Caco-2 (cell line): Measurements from ENCODE around the gene ZC3H12C. TPM values are rescaled to one million over a fixed set of nuclear protein-coding genes. Genes with fewer than 3 reads are reported as not detected.

Source experiments
- BruUV-seq: library from RNA; stranded (reverse); fragments of 400-500 nt; replicated peaks from 2 replicates; lab custom pipeline; 2021; lab: Mats Ljungman, UMichigan
- CTCF ChIA-PET: fragments of 300-600 bp; sonication (Branson Sonifier 250); formaldehyde crosslinking; loops from one replicate; lab custom pipeline; 2022; ENCODE audit warnings: antibody characterized with exemption; lab: Charles Lee
- POLR2A ChIA-PET: fragments of 300-600 bp; sonication (Branson Sonifier 250); formaldehyde crosslinking; loops from one replicate; lab custom pipeline; 2022; ENCODE audit warnings: antibody characterized with exemption; lab: Charles Lee
- DNase-seq, 2 experiments: peaks; one replicate each; pipeline versions ENCODE4 v3.0.0 to v3.0.0-alpha.2; 2020 to 2022
- H3K27me3 ChIP-seq: replicated peaks from 2 replicates; pipeline ENCODE4 v1.6.0; 2011; ENCODE audit warnings: low read length; ENCODE audit not compliant: control insufficient read depth, insufficient read depth
- H3K36me3 ChIP-seq: 2 replicates; pipeline ENCODE4 v1.5.1; 2011; ENCODE audit warnings: low read length; ENCODE audit not compliant: control insufficient read depth, insufficient read depth
- H3K4me1 ChIP-seq: fragments of 250-450 bp; sonication (Bioruptor Pico); 2 replicates; pipeline ENCODE4 v1.5.1; 2020; ENCODE audit warnings: mild to moderate bottlenecking
- H3K4me3 ChIP-seq: 2 replicates; pipeline ENCODE4 v1.5.1; 2011; ENCODE audit warnings: low read depth, mild to moderate bottlenecking, control low read depth, low read length
- H3K9me3 ChIP-seq: fragments of 250-450 bp; sonication (Bioruptor Pico); 2 replicates; pipeline ENCODE4 v1.5.1; 2020; ENCODE audit warnings: mild to moderate bottlenecking, moderate library complexity
- H3K27ac Mint-ChIP-seq: one replicate; pipeline ENCODE4 v1.8.0; 2022; ENCODE audit warnings: mixed read lengths; ENCODE audit not compliant: unreplicated experiment
- H3K27me3 Mint-ChIP-seq: one replicate; pipeline ENCODE4 v1.8.0; 2022; ENCODE audit warnings: mixed read lengths; ENCODE audit not compliant: insufficient read depth, unreplicated experiment
- H3K36me3 Mint-ChIP-seq: one replicate; pipeline ENCODE4 v1.8.0; 2022; ENCODE audit warnings: mild to moderate bottlenecking, mixed read lengths; ENCODE audit not compliant: insufficient read depth, unreplicated experiment
- H3K4me1 Mint-ChIP-seq: one replicate; pipeline ENCODE4 v1.8.0; 2022; ENCODE audit warnings: low read depth, mixed read lengths; ENCODE audit not compliant: unreplicated experiment
- H3K4me3 Mint-ChIP-seq: one replicate; pipeline ENCODE4 v1.8.0; 2022; ENCODE audit warnings: mild to moderate bottlenecking, moderate library complexity, mixed read lengths; ENCODE audit not compliant: unreplicated experiment
- H3K9me3 Mint-ChIP-seq: one replicate; pipeline ENCODE4 v1.8.0; 2022; ENCODE audit warnings: mixed read lengths; ENCODE audit not compliant: unreplicated experiment
- intact Hi-C: fragments of 100-400 bp; cut with micrococcal nuclease; formaldehyde crosslinking; loops from one replicate; pipeline ENCODE4 v1.10.0; 2022; ENCODE audit not compliant: unreplicated experiment
- total RNA-seq: library from RNA; stranded (reverse); gene quantifications from 2 replicates; pipeline ENCODE4 v1.2.3, GENCODE V29; 2022
- TF ChIP-seq, protein P1 (sequence below), 2 experiments: fragments of 200-600 bp in 1 of 2; IDR thresholded peaks; 1 replicate in 1 of 2; 2 replicates in 1 of 2; pipeline versions ENCODE4 v1.5.1 to v1.8.0; 2011 to 2022; ENCODE audit warnings: antibody characterized with exemption in 1 of 2, control low read depth in 1 of 2, inconsistent platforms in 1 of 2, low read depth in 1 of 2, low read length in 1 of 2, mild to moderate bottlenecking in 1 of 2, moderate library complexity in 1 of 2; ENCODE audit not compliant: insufficient read depth in 1 of 2, severe bottlenecking in 1 of 2, unreplicated experiment in 1 of 2

Gene ZC3H12C
- total RNA-seq, 1 experiment from 2014 or later = 11.7 TPM

DNA sequence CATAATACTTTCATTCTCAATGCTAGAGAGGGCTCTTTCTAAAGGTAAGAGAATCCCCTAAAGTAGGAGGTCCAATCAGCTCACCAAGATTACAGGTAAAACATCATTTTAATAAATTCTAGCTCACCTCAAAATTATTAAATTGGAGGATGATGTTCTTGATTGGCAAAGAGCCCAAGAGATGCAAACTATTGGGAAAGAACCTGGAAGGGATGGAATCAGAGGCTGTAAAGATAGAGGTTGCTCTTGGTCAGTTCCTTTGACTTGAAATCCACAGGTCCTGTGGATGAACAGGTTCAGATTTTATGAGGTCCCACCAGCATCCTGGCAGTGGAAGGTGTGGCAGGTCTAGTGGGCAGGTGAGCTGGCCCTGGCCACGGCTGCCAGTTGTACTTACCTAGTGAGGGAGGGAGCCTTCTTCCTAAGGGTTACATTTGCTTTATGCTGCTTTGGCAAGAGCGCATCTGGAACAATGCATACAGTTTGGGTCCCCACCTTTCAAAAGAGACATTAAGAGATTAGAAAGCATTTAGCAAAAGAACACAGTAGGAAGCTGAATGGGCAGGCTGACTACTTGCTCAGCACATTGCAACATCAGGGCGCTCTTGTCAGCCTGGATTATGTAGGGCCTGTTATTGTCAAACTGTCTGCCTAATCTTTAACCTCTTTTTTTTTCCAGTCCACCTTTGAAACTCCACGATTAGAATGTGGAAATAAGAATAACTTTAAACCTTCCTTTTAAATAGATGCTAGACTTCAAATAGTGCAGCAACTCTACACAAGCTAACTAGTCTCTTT, 106.2 kb downstream of the ZC3H12C start:
- CTCF ChIA-PET = interaction anchor here (0.6 to 1.0 kb wide), 2 partner anchors 168 to 234 kb away, joined by 3 to 6 read pairs; no protein-coding TSS in a partner anchor
- no peak overlapping the region for H3K4me3 Mint-ChIP-seq
- peaks cover 29% of the 10 kb centered on the region for H3K4me1 Mint-ChIP-seq
- no peak overlapping the region for H3K27ac Mint-ChIP-seq
- intact Hi-C loops = no loop called here
- no peak overlapping the region for H3K4me3 ChIP-seq
- no peaks in the 10 kb centered on the region for H3K27me3 ChIP-seq
- no TSS peak for BruUV-seq
- H3K27me3 Mint-ChIP-seq = no peaks in the 10 kb centered on the region
- H3K36me3 ChIP-seq = no peaks in the 10 kb centered on the region
- no peaks in the 10 kb centered on the region for H3K9me3 ChIP-seq
- H3K36me3 Mint-ChIP-seq = peaks cover 10% of the 10 kb centered on the region
- POLR2A ChIA-PET = interaction anchor here (0.6 kb wide), 1 partner anchor 392 kb away, joined by 3 read pairs; no protein-coding TSS in a partner anchor
- no peaks in the 10 kb centered on the region for H3K9me3 Mint-ChIP-seq
- peak in 1 of 2 experiments; percentile 38 for DNase-seq
- H3K4me1 ChIP-seq = peaks cover 21% of the 10 kb centered on the region
- TF ChIP-seq, protein P1, sequence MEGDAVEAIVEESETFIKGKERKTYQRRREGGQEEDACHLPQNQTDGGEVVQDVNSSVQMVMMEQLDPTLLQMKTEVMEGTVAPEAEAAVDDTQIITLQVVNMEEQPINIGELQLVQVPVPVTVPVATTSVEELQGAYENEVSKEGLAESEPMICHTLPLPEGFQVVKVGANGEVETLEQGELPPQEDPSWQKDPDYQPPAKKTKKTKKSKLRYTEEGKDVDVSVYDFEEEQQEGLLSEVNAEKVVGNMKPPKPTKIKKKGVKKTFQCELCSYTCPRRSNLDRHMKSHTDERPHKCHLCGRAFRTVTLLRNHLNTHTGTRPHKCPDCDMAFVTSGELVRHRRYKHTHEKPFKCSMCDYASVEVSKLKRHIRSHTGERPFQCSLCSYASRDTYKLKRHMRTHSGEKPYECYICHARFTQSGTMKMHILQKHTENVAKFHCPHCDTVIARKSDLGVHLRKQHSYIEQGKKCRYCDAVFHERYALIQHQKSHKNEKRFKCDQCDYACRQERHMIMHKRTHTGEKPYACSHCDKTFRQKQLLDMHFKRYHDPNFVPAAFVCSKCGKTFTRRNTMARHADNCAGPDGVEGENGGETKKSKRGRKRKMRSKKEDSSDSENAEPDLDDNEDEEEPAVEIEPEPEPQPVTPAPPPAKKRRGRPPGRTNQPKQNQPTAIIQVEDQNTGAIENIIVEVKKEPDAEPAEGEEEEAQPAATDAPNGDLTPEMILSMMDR (IDR thresholded peaks at IDR 0.05; ENCODE audit: insufficient read depth in 1 of 2, low read depth in 1 of 2, low read length in 1 of 2, severe bottlenecking in 1 of 2, unreplicated experiment in 1 of 2) = no peak

- ChIA-PET CTCF (interaction anchor here (1.3 to 2.1 kb wide), 4 partner anchors 25 to 177 kb away, joined by 4 to 39 read pairs (median 10); no protein-coding TSS in a partner anchor), POLR2A (no interaction called here)
- Histone ChIP-seq H3K4me3 (no peak overlapping the region), H3K9me3 (no peaks in the 10 kb centered on the region), H3K36me3 (no peaks in the 10 kb centered on the region), H3K27me3 (no peaks in the 10 kb centered on the region), H3K4me1 (peaks cover 21% of the 10 kb centered on the region)
- DNase-seq = no peak
- H3K4me3 Mint-ChIP-seq = no peak overlapping the region
- intact Hi-C loops = loop anchor here (10.0 kb wide), 1 partner anchor 365 kb away; no protein-coding TSS in a partner anchor
- H3K27me3 Mint-ChIP-seq = no peaks in the 10 kb centered on the region
- peaks cover 10% of the 10 kb centered on the region for H3K36me3 Mint-ChIP-seq
- H3K9me3 Mint-ChIP-seq = no peaks in the 10 kb centered on the region
- TF ChIP-seq, protein P1 (IDR thresholded peaks at IDR 0.05; ENCODE audit: insufficient read depth in 1 of 2, low read depth in 1 of 2, low read length in 1 of 2, severe bottlenecking in 1 of 2, unreplicated experiment in 1 of 2) = no peak
- H3K4me1 Mint-ChIP-seq = peaks cover 29% of the 10 kb centered on the region
- no TSS peak for BruUV-seq
- no peak overlapping the region for H3K27ac Mint-ChIP-seq
These were observed 107.0 kb downstream of the ZC3H12C start for GRCh38 chr11:110200241-110200640.

- Histone ChIP-seq H3K4me3 (no peak overlapping the region), H3K36me3 (no peaks in the 10 kb centered on the region), H3K9me3 (no peaks in the 10 kb centered on the region), H3K27me3 (no peaks in the 10 kb centered on the region), H3K4me1 (peaks cover 17% of the 10 kb centered on the region)
- intact Hi-C loops = loop anchor here (1.0 to 10.0 kb wide), 8 partner anchors 48 to 1245 kb away; no protein-coding TSS in a partner anchor
- ChIA-PET CTCF (interaction anchor here (0.8 to 2.1 kb wide), 17 partner anchors 20 to 246 kb away, joined by 3 to 39 read pairs (median 6); partner anchors contain the start of gene FDX1), POLR2A (interaction anchor here (0.6 kb wide), 1 partner anchor 125 kb away, joined by 7 read pairs; no protein-coding TSS in a partner anchor)
- BruUV-seq = no TSS peak
- Mint-ChIP-seq H3K27ac (no peak overlapping the region), H3K27me3 (no peaks in the 10 kb centered on the region), H3K36me3 (peaks cover 10% of the 10 kb centered on the region), H3K4me3 (no peak overlapping the region), H3K4me1 (peaks cover 25% of the 10 kb centered on the region), H3K9me3 (no peaks in the 10 kb centered on the region)
- DNase-seq = no peak
- TF ChIP-seq, protein P1 (IDR thresholded peaks at IDR 0.05; ENCODE audit: insufficient read depth in 1 of 2, low read depth in 1 of 2, low read length in 1 of 2, severe bottlenecking in 1 of 2, unreplicated experiment in 1 of 2) = no peak
These were observed 107.6 kb downstream of the ZC3H12C start for GRCh38 chr11:110200836-110201235.
